WTC11 (cell line): Measurements from ENCODE around the gene KCNE1.

Source experiments
- TF ChIP-seq, protein P1 (sequence below): sonication (generic); formaldehyde crosslinking; conservative IDR thresholded peaks from 2 replicates; pipeline ENCODE4 v1.8.1; 2022; ENCODE audit warnings: mild to moderate bottlenecking, missing genetic modification reagents
- TF ChIP-seq, protein P2 (sequence below): sonication (generic); formaldehyde crosslinking; IDR thresholded peaks from 2 replicates; pipeline ENCODE4 v1.8.0; 2022; ENCODE audit warnings: mild to moderate bottlenecking, missing genetic modification reagents
- TF ChIP-seq, protein P3 (sequence below): sonication (generic); formaldehyde crosslinking; IDR thresholded peaks from 2 replicates; pipeline ENCODE4 v1.8.1; 2022; ENCODE audit warnings: mild to moderate bottlenecking, moderate library complexity, missing genetic modification reagents

DNA sequence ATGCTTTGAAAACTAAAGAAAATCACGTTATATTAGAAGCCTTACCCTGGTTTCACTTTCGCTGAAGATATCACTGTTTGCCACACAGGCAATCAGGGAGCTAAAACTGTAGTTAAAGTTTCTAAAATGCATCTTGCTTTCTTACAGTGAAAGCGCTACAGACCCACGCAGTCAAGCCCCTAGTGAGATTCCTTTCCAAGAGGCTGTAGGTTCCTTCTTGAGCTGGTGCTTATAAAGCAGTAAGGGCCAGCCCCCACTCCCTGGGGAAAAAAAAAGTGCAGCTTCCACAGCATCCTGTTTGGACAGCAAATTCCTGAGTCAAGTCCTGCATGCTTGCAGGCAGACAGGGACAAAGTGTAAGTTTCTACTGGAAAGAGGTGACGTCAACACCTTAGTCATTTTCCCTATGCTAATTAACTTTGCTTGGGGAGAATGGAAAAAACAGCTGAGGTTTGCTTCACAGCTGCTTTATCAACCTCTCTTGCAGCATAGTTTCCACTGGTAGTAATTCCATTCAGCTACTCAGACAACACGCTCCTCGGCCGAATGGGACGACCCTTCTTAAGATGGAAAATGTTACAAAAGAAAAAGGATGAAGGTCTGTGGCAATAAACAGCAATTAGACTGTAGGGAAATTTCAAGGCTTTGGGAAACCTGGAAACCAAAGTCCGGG, 14.7 kb upstream of the KCNE1 start:
- TF ChIP-seq, protein P1, sequence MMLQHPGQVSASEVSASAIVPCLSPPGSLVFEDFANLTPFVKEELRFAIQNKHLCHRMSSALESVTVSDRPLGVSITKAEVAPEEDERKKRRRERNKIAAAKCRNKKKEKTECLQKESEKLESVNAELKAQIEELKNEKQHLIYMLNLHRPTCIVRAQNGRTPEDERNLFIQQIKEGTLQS, result no peak
- TF ChIP-seq, protein P2, sequence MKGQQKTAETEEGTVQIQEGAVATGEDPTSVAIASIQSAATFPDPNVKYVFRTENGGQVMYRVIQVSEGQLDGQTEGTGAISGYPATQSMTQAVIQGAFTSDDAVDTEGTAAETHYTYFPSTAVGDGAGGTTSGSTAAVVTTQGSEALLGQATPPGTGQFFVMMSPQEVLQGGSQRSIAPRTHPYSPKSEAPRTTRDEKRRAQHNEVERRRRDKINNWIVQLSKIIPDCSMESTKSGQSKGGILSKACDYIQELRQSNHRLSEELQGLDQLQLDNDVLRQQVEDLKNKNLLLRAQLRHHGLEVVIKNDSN, result no peak
- TF ChIP-seq, protein P3, sequence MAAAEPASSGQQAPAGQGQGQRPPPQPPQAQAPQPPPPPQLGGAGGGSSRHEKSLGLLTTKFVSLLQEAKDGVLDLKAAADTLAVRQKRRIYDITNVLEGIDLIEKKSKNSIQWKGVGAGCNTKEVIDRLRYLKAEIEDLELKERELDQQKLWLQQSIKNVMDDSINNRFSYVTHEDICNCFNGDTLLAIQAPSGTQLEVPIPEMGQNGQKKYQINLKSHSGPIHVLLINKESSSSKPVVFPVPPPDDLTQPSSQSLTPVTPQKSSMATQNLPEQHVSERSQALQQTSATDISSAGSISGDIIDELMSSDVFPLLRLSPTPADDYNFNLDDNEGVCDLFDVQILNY (CRISPR knock-in tag), result no peak
